ENCODE data around the gene BUD13.

Gene BUD13

DNA sequence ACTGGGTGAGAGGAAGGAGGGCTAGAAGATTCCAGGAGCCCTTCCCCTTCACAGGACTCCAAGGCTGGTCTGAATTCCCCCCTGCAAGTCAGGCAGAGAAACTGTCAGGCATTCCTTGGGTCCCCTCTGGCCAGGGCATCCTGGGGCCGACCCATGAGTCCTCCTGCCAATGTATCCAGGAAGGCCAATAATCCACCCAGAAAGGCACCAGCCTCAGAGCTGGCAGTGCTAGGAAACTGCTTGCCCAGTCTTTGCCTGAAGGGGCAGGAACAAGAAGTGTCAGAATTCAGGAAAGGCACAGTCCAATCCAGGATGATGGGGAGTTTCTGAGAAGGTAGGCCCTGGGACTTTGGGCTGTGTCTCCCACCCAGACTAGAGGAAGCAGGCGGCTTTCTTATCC is 41.0 kb downstream of the BUD13 start:
- Histone ChIP-seq H3K27ac (replicated peaks) (no peak overlapping the region), H3K4me3 (replicated peaks; ENCODE audit: insufficient read depth, low read length) (no peak overlapping the region), H3K27me3 (ENCODE audit: insufficient read depth, poor library complexity, severe bottlenecking) (no peaks in the 10 kb centered on the region)
- no peak for TF ChIP-seq GABPA (IDR thresholded peaks at IDR 0.05; ENCODE audit: low read depth)
- TF ChIP-seq, protein P1, sequence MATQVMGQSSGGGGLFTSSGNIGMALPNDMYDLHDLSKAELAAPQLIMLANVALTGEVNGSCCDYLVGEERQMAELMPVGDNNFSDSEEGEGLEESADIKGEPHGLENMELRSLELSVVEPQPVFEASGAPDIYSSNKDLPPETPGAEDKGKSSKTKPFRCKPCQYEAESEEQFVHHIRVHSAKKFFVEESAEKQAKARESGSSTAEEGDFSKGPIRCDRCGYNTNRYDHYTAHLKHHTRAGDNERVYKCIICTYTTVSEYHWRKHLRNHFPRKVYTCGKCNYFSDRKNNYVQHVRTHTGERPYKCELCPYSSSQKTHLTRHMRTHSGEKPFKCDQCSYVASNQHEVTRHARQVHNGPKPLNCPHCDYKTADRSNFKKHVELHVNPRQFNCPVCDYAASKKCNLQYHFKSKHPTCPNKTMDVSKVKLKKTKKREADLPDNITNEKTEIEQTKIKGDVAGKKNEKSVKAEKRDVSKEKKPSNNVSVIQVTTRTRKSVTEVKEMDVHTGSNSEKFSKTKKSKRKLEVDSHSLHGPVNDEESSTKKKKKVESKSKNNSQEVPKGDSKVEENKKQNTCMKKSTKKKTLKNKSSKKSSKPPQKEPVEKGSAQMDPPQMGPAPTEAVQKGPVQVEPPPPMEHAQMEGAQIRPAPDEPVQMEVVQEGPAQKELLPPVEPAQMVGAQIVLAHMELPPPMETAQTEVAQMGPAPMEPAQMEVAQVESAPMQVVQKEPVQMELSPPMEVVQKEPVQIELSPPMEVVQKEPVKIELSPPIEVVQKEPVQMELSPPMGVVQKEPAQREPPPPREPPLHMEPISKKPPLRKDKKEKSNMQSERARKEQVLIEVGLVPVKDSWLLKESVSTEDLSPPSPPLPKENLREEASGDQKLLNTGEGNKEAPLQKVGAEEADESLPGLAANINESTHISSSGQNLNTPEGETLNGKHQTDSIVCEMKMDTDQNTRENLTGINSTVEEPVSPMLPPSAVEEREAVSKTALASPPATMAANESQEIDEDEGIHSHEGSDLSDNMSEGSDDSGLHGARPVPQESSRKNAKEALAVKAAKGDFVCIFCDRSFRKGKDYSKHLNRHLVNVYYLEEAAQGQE (IDR thresholded peaks at IDR 0.05; ENCODE audit: insufficient replicate concordance, low read depth), result no peak
- TF ChIP-seq, protein P2, sequence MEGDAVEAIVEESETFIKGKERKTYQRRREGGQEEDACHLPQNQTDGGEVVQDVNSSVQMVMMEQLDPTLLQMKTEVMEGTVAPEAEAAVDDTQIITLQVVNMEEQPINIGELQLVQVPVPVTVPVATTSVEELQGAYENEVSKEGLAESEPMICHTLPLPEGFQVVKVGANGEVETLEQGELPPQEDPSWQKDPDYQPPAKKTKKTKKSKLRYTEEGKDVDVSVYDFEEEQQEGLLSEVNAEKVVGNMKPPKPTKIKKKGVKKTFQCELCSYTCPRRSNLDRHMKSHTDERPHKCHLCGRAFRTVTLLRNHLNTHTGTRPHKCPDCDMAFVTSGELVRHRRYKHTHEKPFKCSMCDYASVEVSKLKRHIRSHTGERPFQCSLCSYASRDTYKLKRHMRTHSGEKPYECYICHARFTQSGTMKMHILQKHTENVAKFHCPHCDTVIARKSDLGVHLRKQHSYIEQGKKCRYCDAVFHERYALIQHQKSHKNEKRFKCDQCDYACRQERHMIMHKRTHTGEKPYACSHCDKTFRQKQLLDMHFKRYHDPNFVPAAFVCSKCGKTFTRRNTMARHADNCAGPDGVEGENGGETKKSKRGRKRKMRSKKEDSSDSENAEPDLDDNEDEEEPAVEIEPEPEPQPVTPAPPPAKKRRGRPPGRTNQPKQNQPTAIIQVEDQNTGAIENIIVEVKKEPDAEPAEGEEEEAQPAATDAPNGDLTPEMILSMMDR (IDR thresholded peaks at IDR 0.05; ENCODE audit: insufficient read depth, low read length), result no peak
- no peak for TF ChIP-seq POLR2AphosphoS5 (IDR thresholded peaks at IDR 0.05; ENCODE audit: low read depth)
- TF ChIP-seq SPI1 (IDR thresholded peaks at IDR 0.05; ENCODE audit: borderline replicate concordance, low read depth), result no peak
- no peak for DNase-seq (ENCODE audit: low read depth in 1 of 2, low spot score in 1 of 2)

DNA sequence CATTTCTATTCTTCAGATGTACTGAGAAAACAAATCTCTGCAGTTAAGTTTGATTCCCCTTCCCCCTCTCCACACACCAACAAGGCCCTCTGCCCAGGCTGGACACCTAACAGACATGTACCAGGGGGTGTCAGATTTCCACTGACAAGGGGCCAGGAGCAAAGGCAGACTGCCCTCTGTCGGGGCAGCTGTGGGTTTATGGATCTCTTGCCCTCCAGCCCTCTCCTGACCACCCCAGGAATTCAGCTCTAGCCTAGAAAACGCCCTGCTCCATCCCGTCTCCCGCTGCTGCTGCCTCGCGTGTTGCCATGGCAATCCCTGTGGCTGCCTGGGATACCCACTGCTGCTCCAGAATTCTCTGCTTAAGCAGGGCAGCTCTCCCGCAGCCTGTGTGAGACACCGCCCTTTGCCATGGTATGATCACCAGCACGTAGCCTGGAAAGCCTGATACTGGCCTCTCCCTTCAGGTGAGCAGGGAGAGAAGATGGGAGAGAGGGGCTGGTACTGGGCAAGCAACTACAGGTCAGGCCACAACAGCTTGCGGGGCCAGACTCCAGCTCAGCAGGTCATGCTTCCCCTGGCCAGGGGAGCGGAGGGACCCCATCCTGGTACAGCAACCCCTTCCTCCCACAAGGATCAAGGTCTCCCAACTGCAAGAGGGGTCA is 41.6 kb downstream of the BUD13 start:
- H3K27me3 ChIP-seq (ENCODE audit: insufficient read depth, poor library complexity, severe bottlenecking), result no peaks in the 10 kb centered on the region
- H3K27ac ChIP-seq (replicated peaks), result no peak overlapping the region
- no peak for TF ChIP-seq POLR2AphosphoS5 (IDR thresholded peaks at IDR 0.05; ENCODE audit: low read depth)
- TF ChIP-seq SPI1 (IDR thresholded peaks at IDR 0.05; ENCODE audit: borderline replicate concordance, low read depth), result no peak
- TF ChIP-seq, protein P2 (IDR thresholded peaks at IDR 0.05; ENCODE audit: insufficient read depth, low read length), result no peak
- no peak for TF ChIP-seq GABPA (IDR thresholded peaks at IDR 0.05; ENCODE audit: low read depth)
- TF ChIP-seq, protein P1 (IDR thresholded peaks at IDR 0.05; ENCODE audit: insufficient replicate concordance, low read depth), result no peak
- no peak for DNase-seq (ENCODE audit: low read depth in 1 of 2, low spot score in 1 of 2)
- H3K4me3 ChIP-seq (replicated peaks; ENCODE audit: insufficient read depth, low read length), result no peak overlapping the region

DNA sequence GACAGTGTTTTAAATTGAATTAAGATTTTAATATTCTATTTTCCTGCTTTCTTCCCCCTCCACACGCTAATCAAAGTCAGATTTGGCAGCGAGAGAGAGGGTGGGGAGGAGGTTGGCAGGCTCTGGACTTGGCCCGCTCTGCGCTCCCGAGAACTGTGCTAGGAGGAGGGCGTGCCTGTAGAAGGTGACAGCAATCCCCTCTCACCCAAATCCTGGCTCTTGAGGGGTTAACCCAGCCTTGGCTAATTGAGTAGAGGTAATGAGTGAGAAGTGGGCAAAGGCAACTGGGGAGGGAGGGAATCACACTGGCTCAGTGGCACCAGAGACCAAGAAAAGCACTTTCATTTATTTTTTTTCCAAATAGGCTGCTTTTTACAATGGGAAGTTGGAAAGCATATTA is 42.2 kb downstream of the BUD13 start:
- no peak for TF ChIP-seq SPI1 (IDR thresholded peaks at IDR 0.05; ENCODE audit: borderline replicate concordance, low read depth)
- no peak for TF ChIP-seq GABPA (IDR thresholded peaks at IDR 0.05; ENCODE audit: low read depth)
- no peak for DNase-seq (ENCODE audit: low read depth in 1 of 2, low spot score in 1 of 2)
- no peak overlapping the region for H3K27ac ChIP-seq (replicated peaks)
- H3K4me3 ChIP-seq (replicated peaks; ENCODE audit: insufficient read depth, low read length), result no peak overlapping the region
- no peaks in the 10 kb centered on the region for H3K27me3 ChIP-seq (ENCODE audit: insufficient read depth, poor library complexity, severe bottlenecking)

DNA sequence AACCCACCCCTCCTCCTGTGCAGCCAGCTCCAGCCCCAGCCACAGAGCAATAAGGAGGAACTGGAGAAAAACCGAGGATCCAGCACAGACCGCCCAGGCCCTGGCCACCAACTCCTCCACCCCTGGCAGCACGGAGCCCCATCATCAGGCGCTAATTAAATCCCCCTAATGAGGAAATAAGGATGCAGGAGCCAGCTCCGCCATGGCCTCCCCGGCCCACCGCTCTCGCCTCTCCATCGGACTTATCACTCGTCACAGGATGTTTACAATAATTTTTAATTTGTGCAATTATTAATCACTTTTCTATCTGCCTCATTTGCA is 42.6 kb downstream of the BUD13 start:
- H3K27ac ChIP-seq (replicated peaks), result no peak overlapping the region
- TF ChIP-seq, protein P2 (IDR thresholded peaks at IDR 0.05; ENCODE audit: insufficient read depth, low read length), result no peak
- TF ChIP-seq GABPA (IDR thresholded peaks at IDR 0.05; ENCODE audit: low read depth) (no peak), POLR2AphosphoS5 (IDR thresholded peaks at IDR 0.05; ENCODE audit: low read depth) (no peak), SPI1 (IDR thresholded peaks at IDR 0.05; ENCODE audit: borderline replicate concordance, low read depth) (no peak)
- TF ChIP-seq, protein P1 (IDR thresholded peaks at IDR 0.05; ENCODE audit: insufficient replicate concordance, low read depth), result no peak
- no peak for DNase-seq (ENCODE audit: low read depth in 1 of 2, low spot score in 1 of 2)
- H3K4me3 ChIP-seq (replicated peaks; ENCODE audit: insufficient read depth, low read length), result no peak overlapping the region
- H3K27me3 ChIP-seq (ENCODE audit: insufficient read depth, poor library complexity, severe bottlenecking), result no peaks in the 10 kb centered on the region
